ENCODE measurements around the gene PRMT7.
"Not testable (repeated sequence)": the region's sequence is repeated elsewhere in the genome, so short reads cannot be mapped to it uniquely, and the experiment has no call there.

The PRMT7 gene

GRCh38 chr16:68283801-68284598 lies 26.8 kb upstream of the PRMT7 start:
- TF ChIP-seq, protein P1, sequence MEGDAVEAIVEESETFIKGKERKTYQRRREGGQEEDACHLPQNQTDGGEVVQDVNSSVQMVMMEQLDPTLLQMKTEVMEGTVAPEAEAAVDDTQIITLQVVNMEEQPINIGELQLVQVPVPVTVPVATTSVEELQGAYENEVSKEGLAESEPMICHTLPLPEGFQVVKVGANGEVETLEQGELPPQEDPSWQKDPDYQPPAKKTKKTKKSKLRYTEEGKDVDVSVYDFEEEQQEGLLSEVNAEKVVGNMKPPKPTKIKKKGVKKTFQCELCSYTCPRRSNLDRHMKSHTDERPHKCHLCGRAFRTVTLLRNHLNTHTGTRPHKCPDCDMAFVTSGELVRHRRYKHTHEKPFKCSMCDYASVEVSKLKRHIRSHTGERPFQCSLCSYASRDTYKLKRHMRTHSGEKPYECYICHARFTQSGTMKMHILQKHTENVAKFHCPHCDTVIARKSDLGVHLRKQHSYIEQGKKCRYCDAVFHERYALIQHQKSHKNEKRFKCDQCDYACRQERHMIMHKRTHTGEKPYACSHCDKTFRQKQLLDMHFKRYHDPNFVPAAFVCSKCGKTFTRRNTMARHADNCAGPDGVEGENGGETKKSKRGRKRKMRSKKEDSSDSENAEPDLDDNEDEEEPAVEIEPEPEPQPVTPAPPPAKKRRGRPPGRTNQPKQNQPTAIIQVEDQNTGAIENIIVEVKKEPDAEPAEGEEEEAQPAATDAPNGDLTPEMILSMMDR (conservative IDR thresholded peaks at IDR 0.05; ENCODE audit: control insufficient read depth, insufficient read depth, low read depth, low read length) = no peak
- peak; percentile 66 for DNase-seq (ENCODE audit: low read depth)
- no peak overlapping the region for H3K4me3 ChIP-seq (ENCODE audit: control insufficient read depth, low read depth, low read length)

GRCh38 chr16:68284847-68285246 lies 26.0 kb upstream of the PRMT7 start:
- no peak overlapping the region for H3K4me3 ChIP-seq (ENCODE audit: control insufficient read depth, low read depth, low read length)

DNA sequence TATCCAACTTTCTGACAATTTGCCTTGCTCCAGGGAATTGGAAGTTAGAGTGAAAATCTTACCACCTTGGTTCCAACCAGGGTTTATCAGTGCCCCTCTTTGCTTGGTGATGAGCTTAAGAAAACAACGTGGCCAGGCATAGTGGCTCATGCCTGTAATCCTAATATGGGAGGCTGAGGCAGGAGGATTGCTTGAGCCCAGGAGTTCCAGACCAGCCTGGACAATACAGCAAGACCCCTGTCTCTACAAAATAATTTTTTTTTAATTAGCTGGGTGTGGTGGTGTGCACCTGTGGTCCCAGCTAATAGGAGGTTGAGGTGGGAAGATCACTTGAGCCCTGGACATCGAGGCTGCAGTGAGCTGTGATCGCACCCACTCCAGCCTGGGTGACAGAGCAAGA lies 25.1 kb upstream of the PRMT7 start:
- TF ChIP-seq, protein P1 (conservative IDR thresholded peaks at IDR 0.05; ENCODE audit: control insufficient read depth, insufficient read depth, low read depth, low read length) = no peak
- H3K4me3 ChIP-seq (ENCODE audit: control insufficient read depth, low read depth, low read length) = no peak overlapping the region
- no peak for DNase-seq (ENCODE audit: low read depth)

More at GRCh38 chr16:68284847-68285246, 26.0 kb upstream of the PRMT7 start:
- TF ChIP-seq, protein P1 (conservative IDR thresholded peaks at IDR 0.05; ENCODE audit: control insufficient read depth, insufficient read depth, low read depth, low read length) = no peak
- no peak for DNase-seq (ENCODE audit: low read depth)

GRCh38 chr16:68286153-68287074 lies 24.4 kb upstream of the PRMT7 start:
- TF ChIP-seq, protein P1 (conservative IDR thresholded peaks at IDR 0.05; ENCODE audit: control insufficient read depth, insufficient read depth, low read depth, low read length) = no peak
- no peak overlapping the region for H3K4me3 ChIP-seq (ENCODE audit: control insufficient read depth, low read depth, low read length)
- no peak for DNase-seq (ENCODE audit: low read depth)

DNA sequence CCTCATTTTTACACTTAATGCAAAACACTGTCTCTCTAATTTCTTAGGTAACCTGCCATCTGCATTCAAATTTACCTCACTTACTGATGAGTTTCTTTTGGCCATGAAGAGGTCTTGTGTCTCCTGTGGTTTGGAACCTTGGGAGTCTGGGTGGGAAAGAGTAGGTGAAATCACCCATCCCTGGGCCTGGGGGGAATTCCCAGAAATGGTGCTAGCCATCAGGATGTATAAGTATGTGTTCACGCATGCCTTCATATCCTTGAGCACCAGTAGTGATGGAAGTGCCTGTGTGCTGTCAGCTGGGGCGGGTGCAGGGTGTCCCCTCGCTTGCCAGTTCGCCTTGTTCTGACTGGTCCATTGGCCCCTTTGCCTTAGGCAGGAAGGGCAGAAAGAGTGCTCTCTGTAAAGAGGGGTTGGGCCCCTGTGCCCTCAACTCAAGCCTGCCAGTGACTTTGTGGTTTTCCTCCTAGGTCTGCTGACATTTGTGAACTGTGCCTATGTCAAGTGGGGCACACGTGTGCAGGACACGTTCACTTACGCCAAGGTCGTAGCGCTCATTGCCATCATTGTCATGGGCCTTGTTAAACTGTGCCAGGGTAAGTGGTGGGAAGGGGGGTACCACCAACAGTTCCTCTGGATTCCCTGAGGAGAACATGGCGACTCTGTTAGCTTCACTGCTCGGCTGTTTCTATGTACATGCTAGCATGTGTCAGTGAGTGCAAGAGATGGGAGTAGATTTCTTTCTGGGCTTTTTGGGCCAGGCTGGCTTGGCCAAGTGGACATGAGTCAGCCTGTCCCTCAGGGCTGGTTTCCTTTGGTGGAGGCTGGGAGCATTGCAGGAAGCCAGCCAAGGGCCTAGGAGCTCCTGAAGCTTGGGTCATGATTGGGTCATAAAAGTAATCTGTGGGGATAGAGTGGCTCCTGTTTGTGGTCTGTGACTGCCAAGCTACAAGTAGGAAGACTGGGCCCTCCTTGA lies 23.3 kb upstream of the PRMT7 start:
- H3K4me3 ChIP-seq (ENCODE audit: control insufficient read depth, low read depth, low read length) = no peak overlapping the region
- TF ChIP-seq, protein P1 (conservative IDR thresholded peaks at IDR 0.05; ENCODE audit: control insufficient read depth, insufficient read depth, low read depth, low read length) = no peak
- peak; percentile 94 for DNase-seq (ENCODE audit: low read depth)

DNA sequence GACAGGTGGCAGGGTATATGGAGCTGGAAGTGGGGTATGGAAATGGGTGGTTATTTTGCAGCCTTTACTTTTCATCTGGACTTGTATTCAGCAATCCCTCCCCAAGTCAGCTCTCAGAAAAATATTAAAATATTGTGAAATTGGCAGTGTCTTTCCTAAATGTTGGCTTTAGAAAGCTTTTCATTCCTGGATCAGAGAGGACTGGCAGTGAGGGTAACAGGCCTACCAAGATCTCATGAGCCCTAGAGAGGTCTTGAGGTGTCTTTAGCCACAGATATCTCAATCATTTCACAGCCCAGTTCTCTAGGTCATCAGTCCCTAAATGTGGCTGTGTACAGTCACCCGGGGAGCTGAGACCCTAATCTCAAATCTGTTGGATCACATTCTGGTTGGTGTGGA lies 22.6 kb upstream of the PRMT7 start:
- no peak overlapping the region for H3K4me3 ChIP-seq (ENCODE audit: control insufficient read depth, low read depth, low read length)
- TF ChIP-seq, protein P1 (conservative IDR thresholded peaks at IDR 0.05; ENCODE audit: control insufficient read depth, insufficient read depth, low read depth, low read length) = no peak
- DNase-seq (ENCODE audit: low read depth) = no peak

DNA sequence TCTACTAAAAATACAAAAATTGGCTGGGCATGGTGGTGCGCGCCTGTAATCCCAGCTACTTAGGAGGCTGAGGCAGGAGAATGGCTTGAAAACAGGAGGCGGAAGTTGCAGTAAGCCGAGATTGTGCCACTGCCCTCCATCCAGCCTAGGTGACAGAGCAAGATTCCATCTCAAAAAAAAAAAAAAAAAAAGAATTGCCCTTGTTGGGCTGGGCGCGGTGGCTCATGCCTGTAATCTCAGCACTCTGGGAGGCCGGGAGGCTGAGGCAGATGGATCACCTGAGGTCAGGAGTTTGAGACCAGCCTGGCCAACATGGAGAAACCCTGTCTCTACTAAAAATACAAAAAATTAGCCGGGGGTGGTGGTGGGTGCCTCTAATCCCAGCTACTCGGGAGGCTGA lies 22.0 kb upstream of the PRMT7 start:
- H3K4me3 ChIP-seq (ENCODE audit: control insufficient read depth, low read depth, low read length) = not testable (repeated sequence)

More for the DNA sequence above, 22.0 kb upstream of the PRMT7 start:
- DNase-seq (ENCODE audit: low read depth) = not testable (repeated sequence)
